GM15510 (cell line): ENCODE measurements around the gene TBXAS1.

ENCODE experiments used
- POLR2A ChIP-seq: IDR thresholded peaks from 3 replicates; pipeline ENCODE4 v1.6.1; 2011; ENCODE audit warnings: borderline replicate concordance; ENCODE audit not compliant: insufficient read length; ENCODE audit errors: extremely low read depth

TBXAS1 gene

DNA sequence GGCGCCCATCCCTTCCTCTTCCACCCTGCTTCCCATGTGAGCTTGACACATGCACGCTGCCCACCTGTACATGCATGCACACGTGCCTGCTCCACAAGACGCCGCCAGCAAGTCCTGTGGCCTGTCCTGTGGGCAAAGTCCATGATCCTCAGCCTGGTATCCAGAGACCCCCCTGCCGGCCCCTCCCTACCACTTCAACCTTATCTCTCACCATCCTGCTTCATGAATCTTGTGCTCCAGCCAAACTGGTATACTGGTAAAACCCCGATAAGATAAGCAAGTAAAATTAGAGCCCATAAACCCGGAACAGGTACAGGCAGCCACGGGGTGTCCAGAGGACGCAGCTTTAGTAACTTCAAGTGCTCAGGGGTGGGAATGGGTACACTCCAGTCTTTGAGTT is 11.8 kb upstream of the TBXAS1 start:
- TF ChIP-seq POLR2A, result no peak

DNA sequence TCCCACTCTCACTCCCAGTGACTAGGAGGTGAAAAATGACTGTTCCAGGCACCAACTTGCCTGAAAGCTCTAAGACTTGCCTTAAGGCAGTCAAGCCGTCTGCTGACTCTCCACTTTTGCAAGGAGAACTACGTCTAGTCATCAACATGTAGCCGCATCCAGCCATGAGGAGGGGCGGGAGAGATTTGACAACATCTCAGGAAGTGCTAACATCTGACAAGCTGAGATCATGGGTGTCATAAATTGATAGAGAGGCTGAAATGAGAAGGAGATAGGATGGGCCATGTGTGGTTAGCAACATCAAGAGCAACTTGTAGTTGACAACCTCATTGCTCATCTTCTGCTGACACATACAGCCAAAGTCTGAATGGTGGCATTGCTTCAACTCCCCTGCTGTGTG is 9.0 kb upstream of the TBXAS1 start:
- TF ChIP-seq POLR2A, result no peak

DNA sequence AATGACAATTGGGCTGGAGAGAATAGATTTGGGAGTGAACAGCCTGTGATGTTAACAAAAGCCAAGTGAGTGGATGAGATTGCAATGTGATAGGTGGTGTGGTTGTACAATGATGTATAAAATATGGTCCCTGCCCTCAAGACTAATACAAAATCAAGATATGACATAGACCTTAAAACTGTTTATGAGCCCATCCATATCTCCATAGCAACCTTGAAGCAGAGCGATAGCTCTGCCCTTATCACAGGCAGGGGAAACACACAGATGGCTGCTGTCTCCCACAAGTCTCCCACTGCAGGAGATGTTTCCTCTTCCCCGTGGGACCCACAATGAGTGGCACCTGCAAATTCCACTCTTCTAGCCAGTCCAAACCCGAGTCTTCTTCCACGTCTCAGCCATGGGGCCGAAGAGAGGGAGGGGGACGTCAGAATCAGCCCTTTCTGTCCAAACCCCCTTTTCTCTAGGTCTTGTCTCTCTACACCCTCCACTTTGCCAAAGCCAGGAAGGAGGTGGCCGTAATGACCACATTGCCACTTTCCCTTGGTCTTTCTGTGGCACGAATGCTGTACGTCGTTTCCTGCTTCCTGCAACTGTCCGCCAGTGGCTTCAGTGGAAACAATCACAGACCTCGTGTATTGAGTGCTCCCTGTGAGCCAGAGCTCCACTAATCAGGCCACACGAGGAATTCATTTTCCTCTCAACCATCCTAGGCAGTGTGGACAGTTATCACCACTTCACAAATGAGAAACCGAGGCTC is 7.5 kb upstream of the TBXAS1 start:
- no peak for TF ChIP-seq POLR2A

DNA sequence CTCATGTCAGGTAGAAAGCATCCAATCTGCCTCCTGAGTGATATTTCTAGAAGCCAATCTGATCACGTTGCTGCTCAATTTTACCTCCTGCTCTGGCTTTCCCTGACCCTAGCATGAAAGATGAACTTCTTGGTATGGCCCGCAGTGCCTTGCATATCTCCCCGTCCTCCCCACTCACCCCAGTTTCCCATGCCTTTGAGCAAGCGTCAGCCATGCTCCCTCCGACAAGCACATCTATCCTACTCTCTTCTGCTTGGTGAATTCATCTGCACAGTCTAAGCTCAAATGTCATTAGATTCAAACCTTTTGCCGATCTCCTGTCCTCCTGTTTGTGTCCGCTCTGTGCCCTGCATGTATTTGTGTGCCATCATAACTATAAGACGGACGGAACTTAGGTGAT is 6.2 kb upstream of the TBXAS1 start:
- no peak for TF ChIP-seq POLR2A

DNA sequence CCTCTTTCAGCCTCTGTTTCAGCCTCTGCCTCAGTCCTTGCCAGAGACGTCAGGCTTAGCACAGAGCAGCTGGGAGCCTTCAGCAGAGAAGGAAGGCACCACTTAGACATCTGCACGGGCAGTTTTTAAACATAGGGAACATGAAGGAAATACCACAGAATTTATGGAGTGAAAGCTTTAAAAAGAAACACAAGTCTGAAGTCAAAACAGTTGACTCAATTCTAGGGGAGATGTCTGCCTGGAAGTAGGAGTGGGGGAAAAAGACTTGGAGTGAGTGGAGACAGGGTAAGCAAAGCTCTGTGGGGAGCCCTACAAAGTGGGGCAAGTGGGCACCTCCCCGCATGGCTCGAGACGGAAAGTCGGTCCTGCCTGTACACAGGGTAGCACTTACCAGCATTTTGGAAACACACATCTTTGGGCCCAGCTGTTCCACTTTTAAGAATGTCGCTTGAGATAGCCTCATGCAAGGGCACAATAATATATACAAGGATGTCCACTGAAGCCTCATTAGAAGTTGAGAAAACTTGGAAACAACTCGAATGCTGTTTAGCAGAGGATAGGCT is 5.0 kb upstream of the TBXAS1 start:
- no peak for TF ChIP-seq POLR2A

DNA sequence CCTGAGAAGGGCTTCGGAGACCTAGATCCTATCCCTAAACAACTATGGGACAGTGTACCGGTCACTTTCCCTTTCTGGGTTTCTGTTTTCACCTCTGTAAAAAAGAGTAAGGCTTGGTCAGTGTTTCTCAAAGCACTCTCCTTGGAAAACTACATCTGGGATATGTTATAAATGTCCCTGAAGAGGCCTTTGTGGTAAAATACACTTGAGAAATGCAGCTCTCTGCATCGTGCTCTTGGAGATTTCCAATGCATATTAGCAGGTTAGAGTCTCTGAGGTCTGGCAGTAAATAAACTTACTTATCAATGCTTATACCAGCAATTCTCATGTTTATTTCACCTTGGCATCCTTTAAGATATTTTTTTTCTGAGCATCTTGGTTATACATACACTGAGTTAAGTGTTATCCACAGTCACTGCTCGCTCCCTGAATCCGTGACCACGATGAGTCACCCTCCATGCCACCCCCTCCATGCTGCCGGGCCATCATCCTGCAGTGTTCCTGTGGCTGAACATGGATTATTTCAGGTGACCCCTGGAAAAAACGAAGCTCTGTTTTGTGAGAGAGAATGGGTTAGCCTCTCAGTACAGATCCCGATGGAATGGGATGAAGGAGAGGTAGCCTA is 3.3 kb upstream of the TBXAS1 start:
- no peak for TF ChIP-seq POLR2A

DNA sequence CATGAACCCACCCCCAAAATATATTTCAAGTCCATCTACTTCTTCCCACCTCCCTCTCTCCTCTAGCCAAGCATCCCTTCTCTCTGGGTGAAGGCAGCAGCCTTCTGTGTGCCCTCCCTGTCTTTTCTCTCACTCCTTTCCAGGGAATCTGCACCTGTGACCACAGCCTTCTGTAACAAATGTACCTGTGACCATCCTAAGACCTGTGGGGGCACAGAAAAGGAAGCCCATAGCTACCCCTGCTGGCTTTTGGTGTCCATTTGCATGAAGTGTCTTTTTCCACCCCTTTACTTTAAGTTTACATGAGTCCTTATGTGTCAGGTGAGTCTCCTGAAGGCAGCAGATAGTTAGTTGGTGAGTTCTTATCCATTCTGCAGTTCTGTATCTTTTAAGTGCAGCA is 2.0 kb upstream of the TBXAS1 start:
- no peak for TF ChIP-seq POLR2A

DNA sequence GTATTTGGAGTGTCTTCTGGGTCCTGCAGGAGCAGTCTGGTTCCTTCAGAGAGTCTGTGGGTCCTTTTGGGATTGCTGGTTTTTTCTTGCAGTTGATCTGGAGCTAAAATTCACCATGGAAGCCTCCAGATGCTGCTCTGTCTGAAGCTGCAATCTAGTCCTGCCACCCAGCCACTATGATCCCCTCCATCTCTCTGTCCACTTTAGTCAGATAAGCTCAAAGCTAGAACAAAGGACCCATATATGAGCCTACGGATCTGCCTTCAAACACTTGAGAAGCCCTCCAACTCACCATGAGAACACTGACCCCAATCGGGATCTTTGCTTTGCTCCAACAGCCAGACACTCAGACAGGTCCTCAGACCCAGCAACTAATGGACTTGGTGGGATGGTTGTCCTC is 618 bp upstream of the TBXAS1 start:
- TF ChIP-seq POLR2A, result no peak

DNA sequence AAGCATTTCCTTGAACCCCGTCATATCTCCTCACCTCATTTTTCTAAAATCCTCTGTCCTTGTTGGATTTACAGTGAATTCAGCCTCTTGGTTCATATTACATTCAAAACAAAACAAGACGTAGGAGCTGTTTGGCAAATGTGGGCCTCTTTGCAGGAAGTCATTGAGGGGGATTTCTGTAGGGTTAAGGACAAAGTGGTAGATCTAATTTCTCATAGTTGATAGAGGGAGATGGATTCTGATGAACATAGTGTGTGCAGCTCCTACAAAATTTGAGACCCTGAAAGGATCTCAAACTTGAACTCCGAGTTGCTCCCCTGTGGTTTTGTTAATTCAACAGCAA is 682 bp downstream of the TBXAS1 start:
- no peak for TF ChIP-seq POLR2A

DNA sequence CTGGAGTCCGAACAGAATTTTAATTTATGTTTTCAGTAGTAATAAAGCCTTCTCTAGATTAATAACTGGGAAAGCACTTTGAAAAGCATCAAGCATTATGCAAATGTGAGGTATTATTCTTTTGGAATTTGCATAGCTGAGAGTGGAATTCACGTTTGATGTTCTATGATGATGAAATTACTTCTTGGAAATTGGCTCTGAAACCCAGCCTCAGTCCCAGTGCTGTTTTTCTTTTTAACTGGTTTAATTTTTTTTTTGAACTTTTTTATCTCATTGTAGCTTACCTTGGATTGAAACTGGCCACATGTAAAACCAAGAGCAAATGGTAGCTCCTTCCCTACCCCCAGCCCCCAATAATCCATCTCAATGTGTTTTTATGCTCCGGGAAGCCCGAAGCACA is 1.2 kb downstream of the TBXAS1 start:
- no peak for TF ChIP-seq POLR2A

DNA sequence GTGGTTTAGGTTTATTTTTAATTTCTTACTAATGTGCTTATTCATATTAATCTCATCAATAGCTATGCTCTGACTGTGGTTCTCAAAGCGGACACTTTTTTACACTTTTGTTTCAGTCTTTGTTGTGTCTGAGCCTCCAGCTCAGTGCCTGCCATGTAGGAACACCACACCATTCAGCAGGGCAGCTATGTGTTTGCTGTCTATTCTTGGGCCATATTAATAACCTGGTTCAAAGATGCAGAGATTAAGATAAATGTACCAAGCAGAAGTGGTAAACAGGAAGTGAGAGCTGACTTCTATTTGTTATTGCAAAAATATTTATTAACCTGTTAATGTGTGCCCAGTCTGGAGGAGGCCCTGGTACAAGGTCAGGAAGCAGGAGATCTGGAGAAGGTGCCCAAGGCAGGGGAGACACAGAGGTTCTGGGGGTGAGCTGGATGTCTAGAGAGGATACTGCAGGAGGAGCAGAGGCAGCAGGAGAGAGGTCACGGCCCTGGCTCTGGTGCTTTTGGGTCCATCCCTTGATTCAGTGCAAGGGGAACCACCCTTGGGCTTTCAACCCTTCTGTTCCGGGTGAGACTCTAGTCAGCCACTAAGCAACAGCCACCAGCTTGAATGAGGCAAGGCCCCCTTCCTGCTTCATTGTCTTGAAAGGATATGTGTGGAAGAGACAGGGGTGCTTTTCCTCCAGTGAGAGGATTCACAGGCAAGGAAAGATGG is 1.9 kb downstream of the TBXAS1 start:
- TF ChIP-seq POLR2A, result no peak

DNA sequence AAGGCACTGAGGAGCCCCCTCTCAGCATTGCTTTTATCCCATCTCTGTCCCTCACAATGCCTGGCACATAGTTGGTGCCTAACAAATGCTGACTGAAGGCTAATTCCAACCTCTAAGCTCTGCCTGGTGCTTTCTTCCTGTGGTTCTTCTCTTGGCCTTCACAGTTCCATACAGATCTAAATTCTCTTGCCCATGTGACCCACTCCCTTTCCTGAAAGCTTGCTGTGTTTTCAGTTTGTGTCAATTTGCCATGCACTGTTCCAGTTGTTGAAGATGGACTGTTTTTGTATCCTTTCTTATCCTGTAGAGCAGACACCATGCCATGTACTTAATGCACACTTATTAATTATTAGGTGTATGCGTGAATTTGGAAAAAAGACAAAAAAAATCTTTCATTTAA is 9.2 kb downstream of the TBXAS1 start:
- no peak for TF ChIP-seq POLR2A

DNA sequence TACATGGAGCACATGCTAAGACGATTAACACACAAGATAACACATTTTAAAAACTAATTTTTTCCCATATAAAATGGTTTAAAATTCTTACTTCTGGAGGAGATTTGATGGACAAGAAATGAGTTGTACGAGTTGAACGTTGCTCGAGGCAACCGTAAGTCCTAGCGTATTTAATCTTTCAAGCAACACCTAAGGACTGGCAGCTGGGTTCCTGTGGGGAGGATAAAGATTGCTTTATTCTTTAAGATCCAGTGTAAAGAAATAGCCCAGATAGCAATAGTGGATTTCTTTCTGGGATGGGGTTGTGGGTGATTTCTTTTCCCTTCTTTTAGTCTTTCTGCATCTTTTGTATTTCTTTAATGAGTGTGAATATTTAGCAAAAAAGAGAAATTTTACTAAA is 9.8 kb downstream of the TBXAS1 start:
- TF ChIP-seq POLR2A, result no peak

DNA sequence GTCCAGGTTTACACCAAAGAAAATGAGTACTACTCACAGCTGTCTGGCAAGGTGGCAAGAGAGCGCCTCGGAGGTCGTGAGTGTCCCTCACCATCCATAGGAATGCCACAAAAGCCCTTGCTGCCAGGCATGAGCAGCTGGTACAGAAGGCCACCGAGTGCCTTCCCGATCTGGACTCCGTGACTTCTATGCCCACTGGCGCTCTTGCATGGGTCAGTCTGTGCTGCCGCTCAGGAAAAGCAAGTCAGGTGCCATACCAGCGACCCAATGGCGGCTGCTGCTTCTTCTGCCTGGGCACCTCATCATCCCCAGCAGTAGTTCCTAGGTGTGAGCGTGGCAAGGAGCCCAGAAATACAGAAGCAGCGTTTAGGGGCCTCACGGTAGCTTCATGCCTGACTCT is 11.7 kb downstream of the TBXAS1 start:
- no peak for TF ChIP-seq POLR2A

DNA sequence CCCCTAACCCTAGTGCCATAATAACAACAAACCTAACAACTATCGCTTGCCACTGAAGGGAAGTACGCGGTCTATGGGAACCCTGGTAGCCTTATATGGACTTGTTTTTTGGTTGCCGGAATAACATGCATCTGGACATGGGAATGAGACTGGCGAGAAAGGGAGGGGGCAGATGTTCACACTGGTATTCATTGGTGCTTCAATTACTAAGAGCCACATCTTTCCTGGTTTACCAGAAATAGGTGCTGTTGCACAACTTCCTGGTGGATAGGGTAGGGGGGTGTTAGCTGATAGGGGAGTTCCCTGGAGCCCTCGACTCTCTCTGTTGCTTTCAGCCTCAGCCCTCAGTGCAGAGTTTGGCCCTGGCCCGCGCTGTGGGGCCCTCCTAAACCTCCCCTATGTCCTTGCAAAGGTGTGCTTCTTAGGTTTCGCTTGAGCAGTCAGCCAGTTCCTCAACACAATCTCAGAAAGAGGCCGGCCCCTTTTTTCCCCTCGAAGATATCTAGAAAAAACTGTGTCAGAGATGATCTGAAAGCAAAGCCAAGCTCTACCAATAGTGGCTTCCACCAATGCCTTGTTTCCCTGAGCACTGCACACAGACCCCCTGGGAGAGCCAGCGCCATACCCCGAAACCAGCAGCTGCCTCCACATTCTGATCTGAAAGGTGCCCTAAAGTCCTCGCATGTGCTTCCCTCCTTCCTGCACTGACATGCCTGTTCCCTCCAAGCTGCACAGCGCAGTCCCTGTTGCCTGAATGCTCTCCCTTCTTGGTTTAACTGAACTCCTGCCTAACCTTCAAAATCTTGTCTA is 13.5 kb downstream of the TBXAS1 start:
- TF ChIP-seq POLR2A, result no peak
